ENCODE results near the gene APOB.

GRCh38 chr2:21057097-21057496, 13.2 kb upstream of the APOB start:
- TF ChIP-seq, protein P1, sequence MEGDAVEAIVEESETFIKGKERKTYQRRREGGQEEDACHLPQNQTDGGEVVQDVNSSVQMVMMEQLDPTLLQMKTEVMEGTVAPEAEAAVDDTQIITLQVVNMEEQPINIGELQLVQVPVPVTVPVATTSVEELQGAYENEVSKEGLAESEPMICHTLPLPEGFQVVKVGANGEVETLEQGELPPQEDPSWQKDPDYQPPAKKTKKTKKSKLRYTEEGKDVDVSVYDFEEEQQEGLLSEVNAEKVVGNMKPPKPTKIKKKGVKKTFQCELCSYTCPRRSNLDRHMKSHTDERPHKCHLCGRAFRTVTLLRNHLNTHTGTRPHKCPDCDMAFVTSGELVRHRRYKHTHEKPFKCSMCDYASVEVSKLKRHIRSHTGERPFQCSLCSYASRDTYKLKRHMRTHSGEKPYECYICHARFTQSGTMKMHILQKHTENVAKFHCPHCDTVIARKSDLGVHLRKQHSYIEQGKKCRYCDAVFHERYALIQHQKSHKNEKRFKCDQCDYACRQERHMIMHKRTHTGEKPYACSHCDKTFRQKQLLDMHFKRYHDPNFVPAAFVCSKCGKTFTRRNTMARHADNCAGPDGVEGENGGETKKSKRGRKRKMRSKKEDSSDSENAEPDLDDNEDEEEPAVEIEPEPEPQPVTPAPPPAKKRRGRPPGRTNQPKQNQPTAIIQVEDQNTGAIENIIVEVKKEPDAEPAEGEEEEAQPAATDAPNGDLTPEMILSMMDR (IDR thresholded peaks at IDR 0.05; ENCODE audit: low read depth, low read length, poor library complexity, severe bottlenecking): no peak
- no peak for TF ChIP-seq EZH2phosphoT487 (IDR thresholded peaks at IDR 0.05; ENCODE audit: borderline replicate concordance, low read length)

Data from DOHH2 (cell line).